Nephron progenitor cell (in vitro differentiated cells): Measurements from ENCODE around the gene CCDC57.

ENCODE experiments used
- DNase-seq: peaks from one replicate; pipeline ENCODE4 v3.0.0; 2021
- H3K27ac Mint-ChIP-seq: 2 replicates; pipeline ENCODE4 v1.8.0; 2021; ENCODE audit warnings: mild to moderate bottlenecking, moderate library complexity, mixed read lengths
- H3K27me3 Mint-ChIP-seq: 2 replicates; pipeline ENCODE4 v1.8.0; 2021; ENCODE audit warnings: mild to moderate bottlenecking, low read depth, mixed read lengths; ENCODE audit not compliant: poor library complexity
- H3K36me3 Mint-ChIP-seq: 2 replicates; pipeline ENCODE4 v1.8.0; 2021; ENCODE audit warnings: low read depth, mixed read lengths
- H3K4me1 Mint-ChIP-seq: 2 replicates; pipeline ENCODE4 v1.8.0; 2021; ENCODE audit warnings: mixed read lengths
- H3K4me3 Mint-ChIP-seq: 2 replicates; pipeline ENCODE4 v1.8.0; 2021; ENCODE audit warnings: mild to moderate bottlenecking, moderate library complexity, mixed read lengths
- H3K9me3 Mint-ChIP-seq: 2 replicates; pipeline ENCODE4 v1.8.0; 2021; ENCODE audit warnings: mild to moderate bottlenecking, moderate library complexity, mixed read lengths
- TF ChIP-seq, protein P1 (sequence below): fragments of 200-600 bp; sonication (generic); IDR thresholded peaks from 2 replicates; pipeline ENCODE4 v1.5.0; 2021; ENCODE audit warnings: antibody characterized with exemption

Gene CCDC57

DNA sequence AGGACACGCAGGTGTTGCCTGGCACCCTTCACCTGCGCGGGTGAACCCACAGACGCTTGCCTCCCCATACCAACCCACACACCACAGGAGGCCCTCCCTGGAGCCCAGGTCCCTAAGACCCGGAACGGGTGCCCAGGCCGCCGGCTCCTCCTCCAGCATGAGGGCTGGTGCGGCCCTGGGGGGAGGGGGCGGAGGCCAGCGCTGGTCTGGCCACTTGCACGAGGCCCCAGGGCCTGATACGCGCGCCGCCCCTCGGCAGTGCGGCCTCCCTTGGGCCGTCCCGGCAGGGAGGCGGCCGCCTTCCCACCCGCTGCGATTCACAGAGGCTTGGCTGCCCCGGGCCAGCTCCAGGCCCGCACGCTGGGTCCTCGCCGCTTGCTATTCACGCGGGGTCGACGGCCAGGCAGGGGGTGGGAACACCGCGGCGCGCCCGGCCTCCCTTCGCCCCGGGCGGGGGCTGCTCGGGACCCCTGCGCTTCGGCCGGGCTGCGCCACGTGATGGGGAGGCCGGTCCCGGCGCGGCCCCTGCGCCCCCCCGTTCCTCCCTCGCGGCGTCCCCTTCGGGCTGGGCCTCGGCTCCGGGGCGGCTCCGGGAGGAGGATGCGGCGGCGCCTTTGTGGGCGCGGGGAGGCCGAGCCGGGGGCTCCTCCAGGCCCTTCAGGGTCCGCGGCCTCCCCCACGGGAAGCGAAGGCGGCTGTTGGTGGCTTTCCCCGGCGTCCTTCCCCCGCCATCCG lies 115.3 kb downstream of the CCDC57 start:
- Mint-ChIP-seq H3K9me3 (no peaks in the 10 kb centered on the region), H3K27me3 (no peaks in the 10 kb centered on the region), H3K4me3 (peak overlapping the region; percentile 77), H3K27ac (no peak overlapping the region), H3K4me1 (peaks cover 39% of the 10 kb centered on the region), H3K36me3 (no peaks in the 10 kb centered on the region)
- peak; percentile 69 for DNase-seq
- TF ChIP-seq, protein P1, sequence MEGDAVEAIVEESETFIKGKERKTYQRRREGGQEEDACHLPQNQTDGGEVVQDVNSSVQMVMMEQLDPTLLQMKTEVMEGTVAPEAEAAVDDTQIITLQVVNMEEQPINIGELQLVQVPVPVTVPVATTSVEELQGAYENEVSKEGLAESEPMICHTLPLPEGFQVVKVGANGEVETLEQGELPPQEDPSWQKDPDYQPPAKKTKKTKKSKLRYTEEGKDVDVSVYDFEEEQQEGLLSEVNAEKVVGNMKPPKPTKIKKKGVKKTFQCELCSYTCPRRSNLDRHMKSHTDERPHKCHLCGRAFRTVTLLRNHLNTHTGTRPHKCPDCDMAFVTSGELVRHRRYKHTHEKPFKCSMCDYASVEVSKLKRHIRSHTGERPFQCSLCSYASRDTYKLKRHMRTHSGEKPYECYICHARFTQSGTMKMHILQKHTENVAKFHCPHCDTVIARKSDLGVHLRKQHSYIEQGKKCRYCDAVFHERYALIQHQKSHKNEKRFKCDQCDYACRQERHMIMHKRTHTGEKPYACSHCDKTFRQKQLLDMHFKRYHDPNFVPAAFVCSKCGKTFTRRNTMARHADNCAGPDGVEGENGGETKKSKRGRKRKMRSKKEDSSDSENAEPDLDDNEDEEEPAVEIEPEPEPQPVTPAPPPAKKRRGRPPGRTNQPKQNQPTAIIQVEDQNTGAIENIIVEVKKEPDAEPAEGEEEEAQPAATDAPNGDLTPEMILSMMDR: no peak

DNA sequence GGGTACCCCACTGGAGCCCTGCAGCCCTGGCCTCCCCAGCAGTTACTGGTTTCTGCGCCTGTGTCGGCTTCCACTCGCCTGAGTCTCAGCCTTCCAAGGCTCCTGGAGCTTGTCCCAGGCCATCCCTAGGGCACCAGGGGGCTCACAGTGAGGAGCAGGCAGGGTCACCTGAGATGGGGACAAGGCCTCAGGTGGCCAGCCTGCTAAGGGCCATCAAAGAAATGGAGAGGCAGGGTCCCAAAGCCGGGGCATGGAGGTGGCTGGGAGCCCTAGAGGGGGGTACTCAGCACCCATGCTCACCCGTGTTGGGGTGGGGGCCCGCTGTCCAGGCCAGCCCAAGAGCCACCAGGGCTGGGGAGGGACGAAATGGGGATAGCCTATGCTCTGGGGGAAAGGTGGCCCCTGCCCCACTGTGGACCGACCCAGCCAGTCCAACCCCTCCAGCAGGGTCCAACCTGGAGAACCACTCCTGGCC lies 115.9 kb downstream of the CCDC57 start:
- no peaks in the 10 kb centered on the region for H3K36me3 Mint-ChIP-seq
- no peak for DNase-seq
- no peaks in the 10 kb centered on the region for H3K9me3 Mint-ChIP-seq
- H3K4me1 Mint-ChIP-seq: peaks cover 35% of the 10 kb centered on the region
- H3K27me3 Mint-ChIP-seq: no peaks in the 10 kb centered on the region
- H3K4me3 Mint-ChIP-seq: peak overlapping the region; percentile 77
- no peak overlapping the region for H3K27ac Mint-ChIP-seq
- TF ChIP-seq, protein P1: no peak

DNA sequence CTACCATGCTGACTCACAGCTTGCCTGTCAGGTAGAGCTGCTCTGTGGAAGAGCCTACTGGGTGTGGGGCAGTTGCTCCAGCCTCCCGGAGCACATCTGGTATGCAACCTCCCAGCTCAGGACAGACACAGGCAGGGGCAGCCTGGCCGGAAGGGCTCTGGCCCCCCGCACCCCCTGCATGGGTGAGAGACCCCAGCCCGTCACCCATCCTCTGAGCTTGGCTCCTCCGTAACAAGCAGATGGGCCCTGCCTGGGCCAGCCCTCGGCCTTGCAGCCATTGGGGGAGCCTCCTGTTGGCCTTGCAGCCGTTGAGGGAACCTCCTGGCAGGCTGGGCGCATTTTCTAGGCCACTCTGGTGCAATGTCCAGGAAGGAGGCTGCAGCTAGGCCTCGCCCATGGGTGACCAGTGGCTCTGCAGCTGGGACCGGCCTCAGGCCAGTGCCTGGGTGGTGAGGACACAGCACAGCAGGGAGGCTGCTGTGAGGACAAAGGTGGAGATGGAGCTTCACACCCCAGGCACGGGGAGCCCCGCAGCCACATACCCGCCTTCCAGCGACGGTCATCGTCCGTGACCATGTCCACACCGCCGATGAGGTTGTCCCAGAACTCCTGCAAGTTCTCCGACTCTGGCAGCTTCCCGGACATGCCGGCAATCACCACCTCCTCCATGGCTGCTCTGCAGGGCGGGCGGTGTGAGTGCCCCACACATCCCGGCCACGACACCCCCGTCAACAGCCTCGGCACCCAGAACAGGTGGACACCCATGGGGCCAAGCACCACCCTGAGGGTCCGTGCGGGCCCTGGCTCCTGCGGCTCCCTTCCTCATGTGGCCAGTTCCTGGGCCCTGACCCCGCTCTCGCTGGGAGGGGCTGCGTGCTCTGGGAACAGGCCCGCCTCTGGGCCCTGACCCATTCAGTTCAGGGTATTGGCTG lies 116.6 kb downstream of the CCDC57 start:
- Mint-ChIP-seq H3K9me3 (no peaks in the 10 kb centered on the region), H3K36me3 (no peaks in the 10 kb centered on the region), H3K4me1 (peaks cover 28% of the 10 kb centered on the region), H3K27ac (no peak overlapping the region), H3K4me3 (peak overlapping the region; percentile 77), H3K27me3 (no peaks in the 10 kb centered on the region)
- DNase-seq: no peak
- TF ChIP-seq, protein P1: no peak

DNA sequence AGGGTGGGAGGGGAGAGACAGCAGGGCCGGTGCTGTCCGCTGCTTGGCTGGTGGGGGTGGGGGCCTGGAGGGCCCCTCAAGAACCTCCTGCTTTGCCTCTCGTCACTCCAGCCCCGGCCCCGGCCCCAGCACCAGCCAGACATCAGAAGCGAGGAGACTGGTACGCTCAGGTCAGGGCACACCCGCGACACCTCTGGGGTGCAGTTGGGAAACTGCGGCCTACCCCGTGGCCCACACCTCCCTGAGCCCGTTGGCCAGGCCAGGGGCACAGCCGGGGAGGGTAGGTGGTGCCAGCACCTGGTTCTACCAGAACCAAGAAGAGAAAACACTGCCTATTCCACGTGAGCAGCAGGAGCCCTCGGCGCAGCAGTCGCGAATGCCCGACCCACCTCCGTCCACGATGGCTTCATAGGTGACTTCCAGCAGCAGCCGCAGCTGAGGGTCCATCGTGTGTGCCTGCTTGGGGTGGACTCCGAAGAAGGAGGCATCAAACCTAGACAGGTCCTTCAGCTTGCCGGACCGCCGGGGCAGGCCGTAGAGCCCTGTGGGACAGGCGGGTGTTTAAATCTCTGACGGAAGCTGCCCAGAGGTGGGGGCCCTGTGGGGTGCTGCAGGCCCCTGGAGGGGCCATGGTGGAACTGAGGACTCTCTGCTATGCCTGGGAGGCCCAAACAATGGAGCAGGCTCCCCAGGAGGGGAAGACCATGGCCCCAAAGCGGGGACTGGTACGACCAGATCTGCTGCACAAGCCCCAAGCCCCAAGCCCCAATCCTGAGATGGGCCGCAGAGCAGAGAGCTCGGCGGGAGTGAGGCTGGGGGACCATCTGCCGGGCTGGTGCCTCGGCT lies 117.5 kb downstream of the CCDC57 start:
- H3K4me1 Mint-ChIP-seq: peaks cover 19% of the 10 kb centered on the region

More for the DNA sequence above, 117.5 kb downstream of the CCDC57 start:
- Mint-ChIP-seq H3K9me3 (no peaks in the 10 kb centered on the region), H3K4me3 (peak overlapping the region; percentile 77), H3K27ac (peak overlapping the region; percentile 29), H3K27me3 (no peaks in the 10 kb centered on the region), H3K36me3 (no peaks in the 10 kb centered on the region)
- TF ChIP-seq, protein P1: no peak
- DNase-seq: no peak
